ENCODE results near the gene LCN1.

GRCh38 chr9:135491764-135492163, 29.5 kb upstream of the LCN1 start:
- TF ChIP-seq CTCF (conservative IDR thresholded peaks at IDR 0.05; ENCODE audit: low read depth, low read length) = no peak
- no peak for TF ChIP-seq EZH2phosphoT487 (IDR thresholded peaks at IDR 0.05; ENCODE audit: borderline replicate concordance, low read length)
- no peak for TF ChIP-seq EZH2 (IDR thresholded peaks at IDR 0.05; ENCODE audit: low read length, unreplicated experiment)

All from PC-3 (cell line).